Activated CD4-positive, alpha-beta memory T cell treated with anti-CD3 and anti-CD28 coated beads, Interleukin-2, amount 10 ng/mL, durations not matched to agents 7 days and 5 days (primary cell): Measurements from ENCODE around the gene RICTOR. TPM values are rescaled to one million over a fixed set of nuclear protein-coding genes. Genes with fewer than 3 reads are reported as not detected.

ENCODE experiments used
- CTCF ChIA-PET: fragments of 350-600 bp; sonication (Branson Sonifier 250); formaldehyde crosslinking; loops from one replicate; lab custom pipeline; 2021; ENCODE audit warnings: antibody characterized with exemption, inconsistent platforms; lab: Charles Lee
- POLR2A ChIA-PET: fragments of 350-600 bp; sonication (Branson Sonifier 250); formaldehyde crosslinking; loops from one replicate; lab custom pipeline; 2021; ENCODE audit warnings: antibody characterized with exemption; lab: Charles Lee
- DNase-seq: peaks from one replicate; pipeline ENCODE4 v3.0.0-alpha.2; 2020
- H3K27ac Mint-ChIP-seq: one replicate; pipeline ENCODE4 v1.8.0; 2021; ENCODE audit warnings: mild to moderate bottlenecking, mixed read lengths
- H3K27me3 Mint-ChIP-seq: one replicate; pipeline ENCODE4 v1.8.0; 2021; ENCODE audit warnings: mixed read lengths
- H3K36me3 Mint-ChIP-seq: one replicate; pipeline ENCODE4 v1.8.0; 2021; ENCODE audit warnings: low read depth, mixed read lengths
- H3K4me1 Mint-ChIP-seq: one replicate; pipeline ENCODE4 v1.8.0; 2021; ENCODE audit warnings: mixed read lengths
- H3K4me3 Mint-ChIP-seq: one replicate; pipeline ENCODE4 v1.8.0; 2021; ENCODE audit warnings: mild to moderate bottlenecking, mixed read lengths
- H3K9me3 Mint-ChIP-seq: one replicate; pipeline ENCODE4 v1.8.0; 2021; ENCODE audit warnings: mixed read lengths
- total RNA-seq, 2 experiments: library from RNA; stranded (reverse); gene quantifications; one replicate each; pipeline ENCODE4 v1.2.3, GENCODE V29; 2021

Gene RICTOR
- total RNA-seq, 2 experiments from 2014 or later = 50.4 to 56.4 TPM

GRCh38 chr5:39083968-39084367 lies 9.8 kb upstream of the RICTOR start:
- Mint-ChIP-seq H3K4me1 (peaks cover 5% of the 10 kb centered on the region), H3K9me3 (peaks cover 18% of the 10 kb centered on the region), H3K27ac (no peak overlapping the region), H3K27me3 (peaks cover 35% of the 10 kb centered on the region), H3K4me3 (no peak overlapping the region), H3K36me3 (peaks cover 16% of the 10 kb centered on the region)
- POLR2A ChIA-PET = no interaction called here
- DNase-seq = no peak
- CTCF ChIA-PET = no interaction called here

- ChIA-PET CTCF (no interaction called here), POLR2A (no interaction called here)
- peaks cover 9% of the 10 kb centered on the region for H3K36me3 Mint-ChIP-seq
- H3K27ac Mint-ChIP-seq = no peak overlapping the region
- peaks cover 34% of the 10 kb centered on the region for H3K27me3 Mint-ChIP-seq
- DNase-seq = no peak
- H3K4me3 Mint-ChIP-seq = no peak overlapping the region
- H3K4me1 Mint-ChIP-seq = peaks cover 7% of the 10 kb centered on the region
- H3K9me3 Mint-ChIP-seq = peaks cover 16% of the 10 kb centered on the region
These were observed 8.8 kb upstream of the RICTOR start for GRCh38 chr5:39082995-39083394.

GRCh38 chr5:39080597-39081204 lies 6.5 kb upstream of the RICTOR start:
- CTCF ChIA-PET = interaction anchor here (0.6 to 2.5 kb wide), 32 partner anchors 9 to 1646 kb away, joined by 3 to 17 read pairs (median 4); no protein-coding TSS in a partner anchor
- Mint-ChIP-seq H3K27me3 (peaks cover 33% of the 10 kb centered on the region), H3K36me3 (peaks cover 5% of the 10 kb centered on the region), H3K4me3 (no peak overlapping the region), H3K27ac (no peak overlapping the region), H3K4me1 (peaks cover 25% of the 10 kb centered on the region), H3K9me3 (peaks cover 16% of the 10 kb centered on the region)
- POLR2A ChIA-PET = interaction anchor here (0.9 to 1.0 kb wide), 2 partner anchors 9 to 131 kb away, joined by 3 read pairs; no protein-coding TSS in a partner anchor
- peak; percentile 46 for DNase-seq

GRCh38 chr5:39080168-39080567 lies 6.0 kb upstream of the RICTOR start:
- DNase-seq = no peak
- H3K4me1 Mint-ChIP-seq = peaks cover 30% of the 10 kb centered on the region
- CTCF ChIA-PET = interaction anchor here (0.7 to 2.5 kb wide), 27 partner anchors 8 to 1646 kb away, joined by 3 to 17 read pairs (median 4); no protein-coding TSS in a partner anchor
- H3K27ac Mint-ChIP-seq = no peak overlapping the region
- POLR2A ChIA-PET = interaction anchor here (0.9 to 1.0 kb wide), 2 partner anchors 10 to 132 kb away, joined by 3 read pairs; no protein-coding TSS in a partner anchor
- peaks cover 16% of the 10 kb centered on the region for H3K9me3 Mint-ChIP-seq
- H3K36me3 Mint-ChIP-seq = peaks cover 5% of the 10 kb centered on the region
- no peak overlapping the region for H3K4me3 Mint-ChIP-seq
- H3K27me3 Mint-ChIP-seq = peaks cover 33% of the 10 kb centered on the region

GRCh38 chr5:39079147-39079546 lies 4.9 kb upstream of the RICTOR start:
- Mint-ChIP-seq H3K36me3 (peaks cover 5% of the 10 kb centered on the region), H3K4me3 (no peak overlapping the region), H3K27ac (no peak overlapping the region), H3K4me1 (peaks cover 30% of the 10 kb centered on the region), H3K27me3 (peaks cover 33% of the 10 kb centered on the region), H3K9me3 (peaks cover 16% of the 10 kb centered on the region)
- CTCF ChIA-PET = interaction anchor here (1.5 to 2.1 kb wide), 3 partner anchors 138 to 637 kb away, joined by 5 to 12 read pairs (median 8); no protein-coding TSS in a partner anchor
- POLR2A ChIA-PET = no interaction called here
- DNase-seq = no peak

- DNase-seq = no peak
- peak overlapping the region; percentile 51 for H3K4me3 Mint-ChIP-seq
- H3K36me3 Mint-ChIP-seq = peaks cover 11% of the 10 kb centered on the region
- CTCF ChIA-PET = no interaction called here
- peak overlapping the region; percentile 71 for H3K27ac Mint-ChIP-seq
- POLR2A ChIA-PET = interaction anchor here (1.2 kb wide), 1 partner anchor 24 kb away, joined by 4 read pairs; no protein-coding TSS in a partner anchor
- H3K9me3 Mint-ChIP-seq = peaks cover 1% of the 10 kb centered on the region
- peaks cover 39% of the 10 kb centered on the region for H3K4me1 Mint-ChIP-seq
- peaks cover 24% of the 10 kb centered on the region for H3K27me3 Mint-ChIP-seq
These were observed 2.8 kb upstream of the RICTOR start for GRCh38 chr5:39076757-39077728.

GRCh38 chr5:39076101-39076756 lies 2.0 kb upstream of the RICTOR start:
- Mint-ChIP-seq H3K4me3 (peak overlapping the region; percentile 51), H3K36me3 (peaks cover 14% of the 10 kb centered on the region), H3K27ac (peak overlapping the region; percentile 71), H3K4me1 (peaks cover 46% of the 10 kb centered on the region), H3K9me3 (no peaks in the 10 kb centered on the region), H3K27me3 (peaks cover 23% of the 10 kb centered on the region)
- ChIA-PET CTCF (no interaction called here), POLR2A (interaction anchor here (1.2 kb wide), 1 partner anchor 24 kb away, joined by 4 read pairs; no protein-coding TSS in a partner anchor)
- DNase-seq = no peak

- Mint-ChIP-seq H3K9me3 (peaks cover under 1% of the 10 kb centered on the region), H3K27me3 (peaks cover 10% of the 10 kb centered on the region), H3K4me1 (peaks cover 50% of the 10 kb centered on the region), H3K36me3 (peaks cover 28% of the 10 kb centered on the region), H3K4me3 (peak overlapping the region; percentile 86), H3K27ac (peak overlapping the region; percentile 95)
- POLR2A ChIA-PET = interaction anchor here (0.6 to 4.4 kb wide), 15 partner anchors 25 to 246 kb away, joined by 3 to 31 read pairs (median 4); no protein-coding TSS in a partner anchor
- DNase-seq = no peak
- CTCF ChIA-PET = no interaction called here
These were observed 507 bp downstream of the RICTOR start for GRCh38 chr5:39073767-39074016.

GRCh38 chr5:39072925-39073766 lies 1.1 kb downstream of the RICTOR start:
- peak overlapping the region; percentile 86 for H3K4me3 Mint-ChIP-seq
- CTCF ChIA-PET = interaction anchor here (0.8 to 2.7 kb wide), 4 partner anchors 8 to 191 kb away, joined by 3 to 17 read pairs (median 6); no protein-coding TSS in a partner anchor
- H3K9me3 Mint-ChIP-seq = peaks cover 5% of the 10 kb centered on the region
- peaks cover 6% of the 10 kb centered on the region for H3K27me3 Mint-ChIP-seq
- POLR2A ChIA-PET = interaction anchor here (0.6 to 4.4 kb wide), 21 partner anchors 14 to 245 kb away, joined by 3 to 31 read pairs (median 3); no protein-coding TSS in a partner anchor
- H3K27ac Mint-ChIP-seq = peak overlapping the region; percentile 95
- H3K4me1 Mint-ChIP-seq = peaks cover 53% of the 10 kb centered on the region
- DNase-seq = peak; percentile 84
- H3K36me3 Mint-ChIP-seq = peaks cover 33% of the 10 kb centered on the region

- Mint-ChIP-seq H3K27ac (no peak overlapping the region), H3K4me1 (peaks cover 38% of the 10 kb centered on the region), H3K9me3 (peaks cover 23% of the 10 kb centered on the region), H3K4me3 (no peak overlapping the region), H3K27me3 (no peaks in the 10 kb centered on the region), H3K36me3 (peaks cover 64% of the 10 kb centered on the region)
- ChIA-PET CTCF (no interaction called here), POLR2A (no interaction called here)
- no peak for DNase-seq
These were observed 6.1 kb downstream of the RICTOR start for GRCh38 chr5:39068099-39068498.

- Mint-ChIP-seq H3K36me3 (peaks cover 48% of the 10 kb centered on the region), H3K4me1 (peaks cover 22% of the 10 kb centered on the region), H3K27me3 (no peaks in the 10 kb centered on the region), H3K9me3 (peaks cover 23% of the 10 kb centered on the region), H3K27ac (no peak overlapping the region), H3K4me3 (no peak overlapping the region)
- ChIA-PET CTCF (no interaction called here), POLR2A (no interaction called here)
- DNase-seq = no peak
These were observed 9.7 kb downstream of the RICTOR start for GRCh38 chr5:39064450-39064849.

- DNase-seq = no peak
- Mint-ChIP-seq H3K36me3 (peaks cover 34% of the 10 kb centered on the region), H3K9me3 (peaks cover 17% of the 10 kb centered on the region), H3K27me3 (no peaks in the 10 kb centered on the region), H3K4me3 (no peak overlapping the region), H3K27ac (no peak overlapping the region), H3K4me1 (peaks cover 28% of the 10 kb centered on the region)
- ChIA-PET POLR2A (interaction anchor here (2.3 kb wide), 1 partner anchor 9 kb away, joined by 7 read pairs; no protein-coding TSS in a partner anchor), CTCF (no interaction called here)
These were observed 11.2 kb downstream of the RICTOR start for GRCh38 chr5:39063037-39063436.
